ENCODE measurements around the gene DNAAF5.

The DNAAF5 gene

GRCh38 chr7:768881-769504, 42.5 kb downstream of the DNAAF5 start:
- TF ChIP-seq GATA1 (IDR thresholded peaks at IDR 0.05; ENCODE audit: low read depth, low read length) (no peak), POLR2A (IDR thresholded peaks at IDR 0.05; ENCODE audit: low read length) (no peak)
- DNase-seq: peak; percentile 26 to 41

- DNase-seq: no peak
- TF ChIP-seq GATA1 (IDR thresholded peaks at IDR 0.05; ENCODE audit: low read depth, low read length): no peak
- TF ChIP-seq POLR2A (IDR thresholded peaks at IDR 0.05; ENCODE audit: low read length): no peak
Observed at GRCh38 chr7:770336-770735, 43.8 kb downstream of the DNAAF5 start.

- DNase-seq: no peak
- no peak for TF ChIP-seq GATA1 (IDR thresholded peaks at IDR 0.05; ENCODE audit: low read depth, low read length)
- no peak for TF ChIP-seq POLR2A (IDR thresholded peaks at IDR 0.05; ENCODE audit: low read length)
Observed at GRCh38 chr7:770741-771166, 44.3 kb downstream of the DNAAF5 start.

GRCh38 chr7:771234-772004, 44.9 kb downstream of the DNAAF5 start:
- no peak for DNase-seq
- no peak for TF ChIP-seq POLR2A (IDR thresholded peaks at IDR 0.05; ENCODE audit: low read length)
- TF ChIP-seq GATA1 (IDR thresholded peaks at IDR 0.05; ENCODE audit: low read depth, low read length): no peak

- DNase-seq: no peak
- TF ChIP-seq GATA1 (IDR thresholded peaks at IDR 0.05; ENCODE audit: low read depth, low read length): no peak
- TF ChIP-seq POLR2A (IDR thresholded peaks at IDR 0.05; ENCODE audit: low read length): no peak
Observed at GRCh38 chr7:772005-772294, 45.5 kb downstream of the DNAAF5 start.

- no peak for DNase-seq
- TF ChIP-seq GATA1 (IDR thresholded peaks at IDR 0.05; ENCODE audit: low read depth, low read length) (no peak), POLR2A (IDR thresholded peaks at IDR 0.05; ENCODE audit: low read length) (no peak)
Observed at GRCh38 chr7:772392-772791, 45.9 kb downstream of the DNAAF5 start.

GRCh38 chr7:772861-773621, 46.5 kb downstream of the DNAAF5 start:
- no peak for DNase-seq
- TF ChIP-seq POLR2A (IDR thresholded peaks at IDR 0.05; ENCODE audit: low read length): no peak
- no peak for TF ChIP-seq GATA1 (IDR thresholded peaks at IDR 0.05; ENCODE audit: low read depth, low read length)

- TF ChIP-seq GATA1 (IDR thresholded peaks at IDR 0.05; ENCODE audit: low read depth, low read length): no peak
- TF ChIP-seq POLR2A (IDR thresholded peaks at IDR 0.05; ENCODE audit: low read length): no peak
- no peak for DNase-seq
Observed at GRCh38 chr7:773622-773915, 47.1 kb downstream of the DNAAF5 start.

- TF ChIP-seq GATA1 (IDR thresholded peaks at IDR 0.05; ENCODE audit: low read depth, low read length) (no peak), POLR2A (IDR thresholded peaks at IDR 0.05; ENCODE audit: low read length) (no peak)
- DNase-seq: peak; percentile 55 to 70
Observed at GRCh38 chr7:774161-775109, 47.9 kb downstream of the DNAAF5 start.

GRCh38 chr7:776381-776780, 49.9 kb downstream of the DNAAF5 start:
- no peak for TF ChIP-seq POLR2A (IDR thresholded peaks at IDR 0.05; ENCODE audit: low read length)
- TF ChIP-seq GATA1 (IDR thresholded peaks at IDR 0.05; ENCODE audit: low read depth, low read length): no peak

GRCh38 chr7:776992-777727, 50.7 kb downstream of the DNAAF5 start:
- DNase-seq: no peak

More at GRCh38 chr7:776381-776780, 49.9 kb downstream of the DNAAF5 start:
- no peak for DNase-seq

GRCh38 chr7:777728-778078, 51.2 kb downstream of the DNAAF5 start:
- DNase-seq: no peak
- TF ChIP-seq GATA1 (IDR thresholded peaks at IDR 0.05; ENCODE audit: low read depth, low read length): no peak
- TF ChIP-seq POLR2A (IDR thresholded peaks at IDR 0.05; ENCODE audit: low read length): no peak

More at GRCh38 chr7:776992-777727, 50.7 kb downstream of the DNAAF5 start:
- TF ChIP-seq GATA1 (IDR thresholded peaks at IDR 0.05; ENCODE audit: low read depth, low read length): no peak
- no peak for TF ChIP-seq POLR2A (IDR thresholded peaks at IDR 0.05; ENCODE audit: low read length)
